H1 (cell line): ENCODE measurements around the gene REM2. TPM values are rescaled to one million over a fixed set of nuclear protein-coding genes. Genes with fewer than 3 reads are reported as not detected.

Experiments used
- CHD7 ChIP-seq: fragments of 300-600 bp; sonication (generic); IDR thresholded peaks from 2 replicates; pipeline ENCODE4 v1.7.1; 2012; ENCODE audit warnings: low read length, moderate library complexity, mild to moderate bottlenecking, inconsistent platforms; ENCODE audit not compliant: insufficient replicate concordance
- polyA plus RNA-seq, 7 experiments: library from polyadenylated mRNA; depleted of rRNA in 3 of 7; stranded (reverse) in 5 of 7; unstranded in 2 of 7; fragments of >200 nt in 5 of 7; fragments of 200-250 nt in 2 of 7; gene quantifications; 1 replicate in 5 of 7; 2 replicates in 1 of 7; 4 replicates in 1 of 7; pipeline versions ENCODE4 v1.2.1 to v1.2.3, GENCODE V29; 2011 to 2013; ENCODE audit warnings: missing spikeins in 2 of 7, mixed read lengths in 2 of 7
- total RNA-seq: library from RNA; stranded (reverse); fragmentation: NEBNext Ultra II Directional; extraction: Animal tissue kit (Norgen Biotek cat#: 25700); gene quantifications from 2 replicates; pipeline ENCODE4 v1.2.1, GENCODE V29; 2021

Gene REM2
- total and polyA plus RNA-seq, 2 of the 8 experiments (the other 6 are each of a cell fraction or from before 2014, with no cell fraction given) = 1.00 to 1.1 TPM

- no peak for TF ChIP-seq CHD7
- TF ChIP-seq, all 59 proteins: peak for 0
Observed at GRCh38 chr14:22887990-22888378, 5.0 kb downstream of the REM2 start (continued).
